Dermis blood vessel endothelial cell (primary cell): ENCODE measurements around the gene TTYH3. TPM values are rescaled to one million over a fixed set of nuclear protein-coding genes. Genes with fewer than 3 reads are reported as not detected.

Experiments
- DNase-seq: peaks from one replicate; pipeline ENCODE4 v3.0.0; 2010
- total RNA-seq: library from RNA; depleted of rRNA; stranded (reverse); fragments of >200 nt; gene quantifications from 2 replicates; pipeline ENCODE4 v1.2.3, GENCODE V29; 2014

The TTYH3 gene
- total RNA-seq, 1 donor from 2014 or later: 72.8 TPM

- no peak for DNase-seq
Observed at GRCh38 chr7:2649991-2650390, 18.2 kb downstream of the TTYH3 start.

- no peak for DNase-seq
Observed at GRCh38 chr7:2650451-2650850, 18.7 kb downstream of the TTYH3 start.

DNA sequence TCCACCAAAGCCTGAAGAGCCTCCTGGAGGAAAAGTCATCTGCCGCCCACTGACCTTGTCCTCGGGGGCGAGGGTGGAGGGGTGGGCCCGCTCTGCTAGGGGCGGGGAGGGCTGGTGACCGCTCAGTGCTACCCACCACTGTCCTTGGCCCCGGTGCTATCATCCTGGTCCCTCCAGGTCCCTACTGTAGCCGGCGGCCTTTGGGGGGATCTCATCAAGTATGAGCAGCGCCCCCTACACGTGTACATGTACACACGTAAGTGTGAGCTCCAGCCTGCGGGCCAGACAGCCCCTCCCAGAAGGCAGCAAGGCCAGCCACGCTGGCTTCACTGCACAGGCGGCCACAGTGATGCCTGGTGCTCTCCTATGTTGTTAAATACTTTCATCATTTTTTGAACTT is 19.6 kb downstream of the TTYH3 start:
- peak; percentile 53 for DNase-seq

DNA sequence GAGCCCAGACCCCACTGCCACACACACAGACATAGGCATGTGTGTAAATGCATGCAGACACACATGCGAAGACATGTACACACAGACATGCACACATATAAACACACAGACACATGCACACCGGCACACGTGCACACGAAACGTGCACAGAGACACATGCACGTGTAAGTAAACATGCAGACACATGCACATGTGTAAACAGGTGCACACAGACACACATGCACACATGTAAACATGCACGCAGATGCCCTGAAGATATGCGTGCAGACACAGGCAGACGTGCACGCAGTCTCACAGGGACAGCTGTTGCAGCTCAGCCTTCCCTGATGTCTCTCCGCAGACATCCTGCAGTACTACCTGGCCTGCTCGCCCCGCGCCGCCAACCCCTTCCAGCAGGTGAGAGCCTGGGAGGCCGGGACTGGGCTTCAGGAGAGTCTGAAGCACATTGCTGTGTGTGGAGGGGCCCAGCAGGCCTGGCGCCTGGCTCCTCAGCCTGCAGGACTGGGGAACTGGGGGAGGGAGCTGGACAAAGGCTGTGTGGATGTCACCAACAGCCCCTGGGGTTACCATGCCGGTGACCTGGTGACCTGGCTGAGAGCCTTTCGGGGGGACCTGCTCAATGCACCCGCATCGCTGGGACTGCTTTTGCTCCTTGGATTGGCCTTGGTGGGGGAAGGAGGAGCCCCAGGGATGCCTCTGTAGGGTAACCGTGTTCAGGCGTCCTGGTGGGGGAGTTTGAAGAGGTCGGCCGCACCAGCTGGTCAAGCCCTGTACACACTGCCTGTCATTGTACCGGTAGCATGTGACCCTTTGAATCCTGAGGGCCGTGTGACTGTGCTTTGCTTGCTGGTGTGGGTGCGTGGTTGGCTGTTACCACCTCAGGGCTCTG is 20.3 kb downstream of the TTYH3 start:
- no peak for DNase-seq

DNA sequence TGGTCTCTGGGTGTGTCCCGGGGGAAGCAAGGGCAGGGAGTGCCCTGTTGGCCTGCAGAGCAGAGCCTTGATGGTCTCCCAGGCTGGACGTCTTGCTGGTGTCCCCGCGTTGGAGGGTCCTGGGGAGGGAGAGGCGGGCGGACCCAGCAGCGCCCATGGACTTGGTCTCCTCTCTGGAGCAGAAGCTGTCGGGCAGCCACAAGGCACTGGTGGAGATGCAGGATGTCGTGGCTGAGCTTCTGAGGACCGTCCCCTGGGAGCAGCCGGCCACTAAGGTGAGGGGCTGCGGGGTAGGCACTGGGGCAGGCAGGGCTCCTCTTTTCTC is 20.9 kb downstream of the TTYH3 start:
- no peak for DNase-seq

GRCh38 chr7:2654059-2654458 is 22.3 kb downstream of the TTYH3 start:
- no peak for DNase-seq

GRCh38 chr7:2655870-2656614 is 24.3 kb downstream of the TTYH3 start:
- no peak for DNase-seq

DNA sequence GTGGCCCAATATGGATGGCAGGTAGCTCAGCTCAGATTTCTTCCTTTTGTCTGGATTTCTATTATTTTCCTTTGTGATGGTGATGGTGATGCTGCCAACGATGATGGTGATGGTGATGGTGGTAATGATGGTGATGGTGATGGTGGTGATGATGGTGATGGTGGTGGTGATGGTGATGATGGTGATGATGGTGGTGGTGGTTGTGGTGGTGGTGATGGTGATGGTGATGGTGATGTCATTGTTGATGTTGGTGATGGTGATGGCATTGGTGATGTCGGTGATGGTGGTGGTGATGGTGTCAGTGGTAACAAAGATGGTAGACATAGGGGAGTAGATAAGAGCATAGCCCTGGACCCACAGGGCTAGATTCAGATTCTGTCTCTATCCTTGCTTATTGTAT is 25.4 kb downstream of the TTYH3 start:
- DNase-seq: no peak

- DNase-seq: no peak
Observed at GRCh38 chr7:2657920-2658671, 26.3 kb downstream of the TTYH3 start.

GRCh38 chr7:2658941-2659340 is 27.2 kb downstream of the TTYH3 start:
- DNase-seq: no peak

- no peak for DNase-seq
Observed at GRCh38 chr7:2659556-2660358, 28.0 kb downstream of the TTYH3 start.

DNA sequence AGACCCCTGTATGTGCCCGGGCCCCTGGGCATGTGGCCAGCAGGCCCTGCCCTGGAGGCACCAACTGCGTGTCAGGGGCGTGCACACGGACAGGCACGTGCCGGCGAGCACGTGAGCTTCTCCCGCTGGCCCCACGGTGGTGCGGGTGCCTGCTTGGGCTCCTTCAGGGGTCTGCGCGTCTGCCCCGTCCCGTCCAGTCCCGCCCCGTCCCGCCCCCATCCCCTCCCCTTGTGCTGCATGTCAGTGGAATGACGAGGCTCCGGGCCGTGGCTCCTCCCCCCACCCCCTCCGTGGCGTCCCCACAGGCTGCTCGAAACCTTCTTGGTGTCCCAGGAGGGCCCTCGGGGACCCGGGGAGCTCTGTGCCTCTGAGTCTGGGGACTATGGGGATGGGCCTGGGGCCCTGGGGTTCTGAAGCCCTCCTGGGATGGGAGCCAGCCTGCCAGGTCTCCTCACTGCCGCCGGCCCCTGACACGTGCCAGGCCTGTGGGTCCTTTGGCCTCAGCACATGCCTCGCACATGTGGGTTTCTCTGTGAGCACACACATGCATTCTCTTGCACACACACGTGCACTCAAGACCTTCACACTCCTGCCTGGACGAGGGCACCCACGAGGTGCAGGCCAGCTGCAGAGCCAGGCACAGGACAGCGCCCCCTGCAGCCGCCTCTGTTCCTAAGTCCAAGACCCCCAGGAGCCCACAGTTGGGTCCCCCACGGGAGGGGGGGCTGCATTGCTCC is 28.7 kb downstream of the TTYH3 start:
- peak; percentile 43 for DNase-seq

- no peak for DNase-seq
Observed at GRCh38 chr7:2661096-2661449, 29.3 kb downstream of the TTYH3 start.

GRCh38 chr7:2661602-2662272 is 30.0 kb downstream of the TTYH3 start:
- no peak for DNase-seq

- DNase-seq: no peak
Observed at GRCh38 chr7:2662273-2663120, 30.7 kb downstream of the TTYH3 start.

GRCh38 chr7:2663121-2663886 is 31.5 kb downstream of the TTYH3 start:
- DNase-seq: peak; percentile 67

GRCh38 chr7:2663960-2664359 is 32.2 kb downstream of the TTYH3 start:
- DNase-seq: no peak

- DNase-seq: no peak
Observed at GRCh38 chr7:2665359-2665791, 33.6 kb downstream of the TTYH3 start.

- DNase-seq: no peak
Observed at GRCh38 chr7:2666155-2666554, 34.4 kb downstream of the TTYH3 start.
